Mammary microvascular endothelial cell (primary cell): ENCODE data around the gene NOB1. TPM values are rescaled to one million over a fixed set of nuclear protein-coding genes. Genes with fewer than 3 reads are reported as not detected.

Experiments used
- total RNA-seq: library from RNA; depleted of rRNA; stranded (reverse); fragments of >200 nt; gene quantifications from 2 replicates; pipeline ENCODE4 v1.2.3, GENCODE V29; 2015

Gene NOB1
- total RNA-seq: 37.6 and 40.2 TPM in 2 replicates

GRCh38 chr16:69754469-69755310 lies at the start of gene NOB1:
NOB1 (minus strand) TSS chr16:69754926; CDS start chr16:69754910, 16 bp downstream.

GRCh38 chr16:69761983-69762813 lies 7.5 kb upstream of the NOB1 start, which contains the start of gene WWP2:
WWP2 (plus strand) TSS chr16:69762332; CDS start chr16:69787011, 24,679 bp downstream.

GRCh38 chr16:69726313-69727060 lies 28.2 kb downstream of the NOB1 start, which contains the start of gene NQO1:
NQO1 (minus strand) TSS chr16:69726560; CDS start chr16:69726439, 121 bp downstream.

Other genes starting within 250 kb of the NOB1 start
- 8.9 and 10.5 TPM in 2 replicates for gene NFAT5, start 189.0 kb downstream of the NOB1 start, total RNA-seq
- gene NQO1, start 28.4 kb downstream of the NOB1 start, total RNA-seq: 523 and 584 TPM in 2 replicates
- 30.3 and 30.6 TPM in 2 replicates for gene WWP2, start 7.4 kb upstream of the NOB1 start, total RNA-seq
- gene CLEC18A, start 196.4 kb upstream of the NOB1 start, total RNA-seq: under 0.01 TPM in 1 of 2 replicates, not detected in the other